ENCODE measurements around the gene LGR5.

LGR5 gene

DNA sequence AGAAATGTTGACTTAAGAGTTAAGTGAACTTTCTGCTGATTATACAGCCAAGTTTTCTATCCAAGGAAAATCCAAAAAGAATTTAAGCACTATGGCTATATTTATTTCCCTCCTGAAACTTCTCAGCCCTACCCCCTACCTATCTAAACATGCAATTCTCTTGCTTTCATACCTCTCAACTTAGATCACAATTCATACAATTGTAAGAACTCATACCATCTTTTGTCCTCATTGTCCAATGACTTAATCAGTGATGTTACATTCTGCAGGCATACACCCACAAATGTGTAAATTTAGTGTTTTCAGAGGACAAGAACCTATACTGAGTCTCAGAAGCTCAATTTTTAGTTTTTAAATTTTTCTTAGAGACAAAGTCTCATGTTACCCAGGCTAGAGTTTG is 161.9 kb downstream of the LGR5 start:
- no peak for DNase-seq

DNA sequence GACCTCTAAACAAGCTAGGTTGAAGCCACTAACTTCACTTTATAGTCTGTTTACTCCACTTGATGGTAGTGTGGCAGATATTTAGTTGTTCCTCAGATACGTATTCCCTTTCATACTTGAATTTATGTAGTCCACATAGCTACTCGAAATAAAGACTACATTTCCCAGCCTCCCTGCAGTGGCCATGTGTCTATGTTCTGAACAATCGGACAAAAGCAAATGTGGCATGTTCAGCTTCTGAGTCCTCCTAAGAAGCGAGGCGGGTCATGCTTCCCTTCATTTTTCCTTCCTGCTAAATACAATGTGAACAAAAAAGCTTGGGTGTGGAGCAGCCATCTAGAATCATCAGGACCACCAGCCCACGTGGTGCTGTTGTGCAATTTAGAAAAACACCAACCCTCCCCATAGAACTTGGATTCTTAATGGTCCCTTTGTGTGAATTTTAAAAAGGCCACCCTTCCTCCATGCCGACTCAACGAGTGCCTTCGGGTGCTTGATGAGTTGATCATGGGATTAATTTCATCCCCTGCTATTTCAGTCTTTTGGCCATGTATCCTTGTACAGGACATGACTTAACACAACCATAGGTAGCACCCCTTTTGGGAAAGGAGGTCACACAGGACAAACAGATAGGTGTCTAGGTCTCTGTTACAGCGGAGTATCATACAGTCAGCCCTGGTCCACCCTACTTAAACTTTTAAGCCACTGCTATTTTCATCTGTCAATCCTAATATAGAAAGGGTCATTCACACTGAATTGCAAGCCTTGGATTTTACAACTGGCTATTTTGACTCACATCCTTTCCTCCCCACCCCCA is 163.4 kb downstream of the LGR5 start:
- no peak for DNase-seq

DNA sequence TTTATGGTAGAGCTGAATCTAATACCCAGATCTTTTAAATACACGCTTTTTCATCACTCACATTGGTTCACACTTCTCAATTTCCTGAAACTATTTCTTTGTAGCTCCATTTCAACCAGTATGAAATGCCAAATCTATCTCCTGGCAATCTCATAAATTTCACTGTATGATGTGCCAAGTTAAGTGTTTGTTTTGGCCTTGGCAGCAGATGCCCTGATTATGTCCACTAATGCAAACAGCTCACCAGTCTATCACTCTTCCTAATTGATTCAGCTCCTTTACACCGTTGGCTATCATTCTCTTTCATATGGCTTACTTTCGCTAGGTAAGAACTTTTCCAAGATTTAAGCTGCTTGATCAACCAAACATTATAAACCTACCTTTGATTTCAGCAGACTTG is 165.4 kb downstream of the LGR5 start:
- no peak for DNase-seq

DNA sequence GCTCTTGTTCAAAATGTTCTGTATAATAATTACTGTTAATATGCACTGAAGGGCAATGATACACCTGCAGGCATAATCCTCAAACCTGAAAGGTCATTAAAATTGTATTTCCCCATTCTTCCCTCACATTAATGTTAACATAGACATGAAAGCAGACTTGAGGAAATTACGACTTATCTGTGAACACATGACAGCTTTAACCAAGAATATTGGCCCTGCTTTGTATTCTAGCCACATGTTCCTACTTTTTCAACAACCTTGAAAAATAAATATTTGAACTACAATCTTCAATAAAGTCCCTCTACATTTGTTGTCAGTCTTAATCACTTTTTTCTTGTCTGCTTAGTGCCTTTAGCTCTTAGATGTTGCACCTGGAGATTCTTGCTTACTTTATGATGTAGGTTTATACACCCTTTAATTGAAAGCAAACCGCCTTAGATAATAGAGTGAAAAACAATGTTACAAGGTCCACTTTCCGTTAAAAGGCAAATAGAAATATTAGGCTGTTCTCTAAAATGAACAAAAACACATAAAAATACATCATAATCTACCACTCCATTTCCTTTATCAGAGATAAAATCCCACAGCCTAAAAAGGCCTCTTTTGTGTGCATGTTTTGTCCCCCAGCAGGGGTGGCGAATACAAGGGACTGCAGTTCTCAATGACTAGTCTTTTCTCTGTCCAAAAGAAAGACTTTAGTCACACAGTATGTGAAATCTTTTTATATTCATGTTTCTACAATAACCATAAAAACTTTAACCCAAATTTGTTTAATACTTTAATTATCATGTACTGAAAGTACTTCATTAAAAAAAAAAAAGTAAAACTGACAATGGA is 168.1 kb downstream of the LGR5 start:
- DNase-seq = peak; percentile 84

DNA sequence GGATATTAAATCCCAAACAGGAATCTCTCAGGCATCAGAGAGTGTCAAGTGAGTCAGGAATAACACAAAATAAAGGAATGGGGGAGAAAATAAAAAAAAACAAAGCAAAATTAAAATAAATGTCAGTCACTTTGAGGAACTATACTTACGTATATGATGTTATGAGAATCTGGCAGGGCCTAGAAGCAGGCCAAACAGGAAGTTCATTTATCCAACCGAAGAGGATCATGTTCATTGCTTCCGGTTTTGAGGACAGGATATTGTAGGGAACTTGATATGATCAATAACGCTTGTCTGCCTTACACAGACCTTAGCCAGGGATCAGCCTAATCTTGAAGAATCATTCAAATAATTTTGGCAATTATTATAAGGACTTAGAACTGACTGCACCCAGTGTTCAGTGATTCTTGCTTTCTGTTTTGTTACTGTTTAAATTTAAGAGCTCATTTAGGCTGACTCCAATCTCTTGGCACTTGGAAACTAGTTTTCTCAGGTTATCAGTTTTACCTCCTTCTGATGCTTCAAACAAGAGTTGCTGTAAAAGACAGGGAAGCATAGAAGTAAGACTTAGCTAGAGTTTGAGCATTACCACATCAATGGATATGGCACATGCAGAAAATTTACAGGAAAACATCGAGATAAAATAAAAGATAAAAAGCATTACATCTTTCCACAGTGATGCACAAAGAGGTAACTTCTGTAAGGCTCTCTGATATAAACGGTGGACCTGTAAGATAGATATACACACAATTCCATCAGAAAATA is 170.6 kb downstream of the LGR5 start:
- DNase-seq = no peak

DNA sequence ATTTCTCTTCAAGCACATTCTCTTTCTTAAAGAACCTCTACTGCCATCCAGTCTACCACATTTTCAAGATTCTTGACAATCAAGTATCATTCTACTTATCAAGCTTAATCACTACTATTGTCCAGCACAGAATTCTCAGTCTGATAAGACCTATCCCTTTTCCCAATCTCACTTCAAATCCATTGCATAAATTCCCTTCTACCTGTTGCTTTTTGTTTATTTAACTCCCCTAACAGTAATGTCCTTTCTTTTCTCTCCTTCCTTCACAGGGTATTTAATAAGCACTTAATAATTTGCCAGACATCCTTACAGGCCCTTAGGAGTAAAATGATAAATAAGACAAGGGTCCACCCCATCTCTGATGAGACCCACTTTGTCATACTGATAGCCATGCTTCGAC is 182.3 kb downstream of the LGR5 start:
- DNase-seq = no peak

DNA sequence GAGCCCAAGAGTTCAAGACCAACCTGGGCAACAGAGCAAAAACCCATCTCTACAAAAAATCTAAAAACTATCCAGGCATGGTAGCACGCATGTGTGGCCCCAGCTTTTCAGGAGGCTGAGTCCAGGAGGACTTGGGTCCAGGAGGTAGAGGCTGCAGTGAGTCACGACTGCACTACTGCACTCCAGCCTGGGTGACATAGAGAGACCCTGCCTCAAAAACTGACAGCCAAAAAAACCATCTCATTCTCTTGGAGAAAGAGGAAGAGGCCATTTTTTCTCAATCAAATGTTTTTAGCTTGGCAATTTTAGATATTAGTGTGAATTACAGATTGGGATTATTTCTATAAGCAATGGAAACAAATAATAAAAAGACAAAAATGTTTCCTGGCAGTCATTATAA is 185.9 kb downstream of the LGR5 start:
- no peak for DNase-seq

DNA sequence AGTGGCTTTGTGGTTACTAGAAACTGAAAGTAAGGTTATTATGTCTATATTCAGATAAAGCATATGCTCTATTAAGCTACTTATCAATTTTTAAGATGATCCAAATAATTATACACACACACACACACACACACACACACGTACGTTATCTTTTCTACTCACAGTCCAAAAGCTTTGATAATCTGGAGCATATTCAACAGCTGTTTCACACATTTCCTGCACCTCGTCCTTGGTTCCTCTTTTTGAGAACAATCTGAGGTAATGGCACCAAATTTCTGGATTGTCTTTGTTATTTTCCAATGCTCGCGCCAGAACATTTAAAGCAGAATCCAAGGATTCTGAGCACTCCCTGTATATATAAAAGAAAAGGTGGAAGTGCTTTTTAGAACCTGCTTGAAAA is 186.5 kb downstream of the LGR5 start:
- no peak for DNase-seq

DNA sequence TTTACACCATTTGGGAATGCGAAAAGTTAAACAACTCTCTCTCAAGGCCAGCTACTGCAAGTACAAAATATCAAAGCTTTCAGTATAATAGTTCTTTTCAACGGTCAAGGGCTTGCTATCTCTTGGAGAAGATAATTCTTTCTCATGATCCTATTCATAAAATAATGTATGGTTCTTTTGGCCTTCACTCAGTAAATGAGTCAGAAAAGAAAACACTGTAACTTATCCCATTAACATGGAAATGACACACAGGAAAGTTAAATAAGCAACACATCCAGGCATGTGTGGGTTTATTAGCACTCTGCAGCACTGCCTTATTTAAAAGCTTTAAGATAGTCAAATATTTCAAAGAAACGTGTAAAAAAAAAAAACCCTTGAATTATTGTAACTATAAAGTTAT is 187.2 kb downstream of the LGR5 start:
- no peak for DNase-seq

DNA sequence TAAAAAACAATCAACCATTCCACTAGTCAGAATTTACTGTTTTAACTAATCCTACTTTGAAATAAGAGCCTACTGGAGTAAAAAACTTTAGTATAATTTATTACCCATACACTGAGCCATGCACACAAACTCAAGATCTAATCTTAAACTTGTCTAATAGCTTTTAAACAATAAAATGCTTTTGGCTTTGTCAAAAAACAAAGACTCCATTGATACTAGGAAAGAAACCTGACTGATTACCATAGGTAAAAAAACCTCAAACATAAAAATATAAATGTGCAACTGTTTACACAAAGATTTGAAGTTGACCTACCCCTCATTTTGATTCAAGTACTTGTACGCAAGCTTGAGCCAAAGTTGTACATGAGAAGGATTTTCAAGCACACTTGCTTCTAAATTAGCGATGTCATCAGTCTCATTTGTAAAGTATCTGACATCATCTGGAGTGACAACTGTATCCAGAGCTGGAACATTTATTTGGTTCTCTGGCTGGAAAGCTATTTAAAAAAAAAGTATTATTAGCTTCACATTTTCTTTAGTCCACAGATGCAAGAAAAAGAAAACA is 187.9 kb downstream of the LGR5 start:
- DNase-seq = no peak

Data from NCI-H146 (cell line).